Immature natural killer cell (primary cell): ENCODE measurements around the gene PRR14L. TPM values are rescaled to one million over a fixed set of nuclear protein-coding genes. Genes with fewer than 3 reads are reported as not detected.

Source experiments
- DNase-seq, 3 donors: peaks; one replicate each; pipeline ENCODE4 v3.0.0; 2022; ENCODE audit warnings: mixed read lengths in 1 of 3
- H3K27ac Mint-ChIP-seq, 6 donors: one replicate each; pipeline ENCODE4 v1.8.0; 2020; ENCODE audit warnings: mixed read lengths in 6 of 6, mild to moderate bottlenecking in 5 of 6, inconsistent platforms in 4 of 6, moderate library complexity in 3 of 6
- H3K27me3 Mint-ChIP-seq, 3 donors: one replicate each; pipeline ENCODE4 v1.8.0; 2020 to 2021; ENCODE audit warnings: low read depth in 3 of 3, mild to moderate bottlenecking in 3 of 3, mixed read lengths in 3 of 3, moderate library complexity in 3 of 3, inconsistent platforms in 1 of 3
- H3K36me3 Mint-ChIP-seq, 3 donors: one replicate each; pipeline ENCODE4 v1.8.0; 2020; ENCODE audit warnings: mixed read lengths in 3 of 3, inconsistent platforms in 2 of 3, mild to moderate bottlenecking in 2 of 3
- H3K4me1 Mint-ChIP-seq, 2 donors: one replicate each; pipeline ENCODE4 v1.8.0; 2020; ENCODE audit warnings: inconsistent platforms in 2 of 2, mild to moderate bottlenecking in 2 of 2, mixed read lengths in 2 of 2, moderate library complexity in 1 of 2
- H3K4me3 Mint-ChIP-seq, 5 donors: one replicate each; pipeline ENCODE4 v1.8.0; 2020; ENCODE audit warnings: mild to moderate bottlenecking in 5 of 5, mixed read lengths in 5 of 5, inconsistent platforms in 3 of 5, moderate library complexity in 3 of 5
- H3K9me3 Mint-ChIP-seq, 6 donors: one replicate each; pipeline ENCODE4 v1.8.0; 2020; ENCODE audit warnings: mild to moderate bottlenecking in 6 of 6, mixed read lengths in 6 of 6, inconsistent platforms in 4 of 6, moderate library complexity in 3 of 6
- polyA plus RNA-seq, 3 donors: library from polyadenylated mRNA; unstranded; fragments of 300-500 nt; fragmentation: Illumina TruSeq; gene quantifications; one replicate each; pipeline ENCODE4 v1.2.3, GENCODE V29; 2021

The PRR14L gene
- polyA plus RNA-seq, 3 donors from 2014 or later, result 13.7 to 41.7 (median 14.1) TPM

GRCh38 chr22:31659246-31659645 is 90.7 kb downstream of the PRR14L start:
- Mint-ChIP-seq H3K27me3 (peaks cover 6 to 7% (median 7%) of the 10 kb centered on the region in 3 donors), H3K4me1 (peaks cover 21 to 29% of the 10 kb centered on the region in 2 donors), H3K27ac (no peak overlapping the region), H3K9me3 (no peaks in the 10 kb centered on the region), H3K36me3 (peaks cover 0 to 4% (median 0%) of the 10 kb centered on the region in 3 donors), H3K4me3 (no peak overlapping the region)
- no peak for DNase-seq

GRCh38 chr22:31654408-31654807 is 95.5 kb downstream of the PRR14L start:
- H3K4me1 Mint-ChIP-seq, result peaks cover 4 to 17% of the 10 kb centered on the region in 2 donors
- peaks cover 0 to 12% (median 0%) of the 10 kb centered on the region in 3 donors for H3K36me3 Mint-ChIP-seq
- peak overlapping the region in 1 of 6 donors; percentile 4 for H3K27ac Mint-ChIP-seq
- H3K9me3 Mint-ChIP-seq, result no peaks in the 10 kb centered on the region
- peaks cover 0 to 1% (median 0%) of the 10 kb centered on the region in 3 donors for H3K27me3 Mint-ChIP-seq
- DNase-seq, result no peak
- no peak overlapping the region for H3K4me3 Mint-ChIP-seq

GRCh38 chr22:31653944-31654343 is 96.0 kb downstream of the PRR14L start:
- Mint-ChIP-seq H3K27me3 (no peaks in the 10 kb centered on the region), H3K9me3 (no peaks in the 10 kb centered on the region), H3K4me1 (peaks cover 4 to 17% of the 10 kb centered on the region in 2 donors), H3K36me3 (peaks cover 0 to 15% (median 3%) of the 10 kb centered on the region in 3 donors), H3K4me3 (no peak overlapping the region), H3K27ac (peak overlapping the region in 3 of 6 donors; percentile 1 to 65 (median 47))
- no peak for DNase-seq

- Mint-ChIP-seq H3K36me3 (peaks cover 0 to 19% (median 5%) of the 10 kb centered on the region in 3 donors), H3K9me3 (no peaks in the 10 kb centered on the region), H3K4me1 (peaks cover 5 to 16% of the 10 kb centered on the region in 2 donors), H3K27me3 (no peaks in the 10 kb centered on the region), H3K27ac (no peak overlapping the region), H3K4me3 (no peak overlapping the region)
- no peak for DNase-seq
These were observed 96.8 kb downstream of the PRR14L start for GRCh38 chr22:31652911-31653684.

GRCh38 chr22:31652088-31652487 is 97.8 kb downstream of the PRR14L start:
- Mint-ChIP-seq H3K27ac (no peak overlapping the region), H3K4me1 (peaks cover 2 to 11% of the 10 kb centered on the region in 2 donors), H3K9me3 (no peaks in the 10 kb centered on the region), H3K4me3 (no peak overlapping the region), H3K27me3 (no peaks in the 10 kb centered on the region), H3K36me3 (peaks cover 0 to 16% (median 5%) of the 10 kb centered on the region in 3 donors)
- no peak for DNase-seq

GRCh38 chr22:31651664-31652063 is 98.3 kb downstream of the PRR14L start:
- H3K4me3 Mint-ChIP-seq, result no peak overlapping the region
- no peaks in the 10 kb centered on the region for H3K9me3 Mint-ChIP-seq
- peaks cover 2 to 14% of the 10 kb centered on the region in 2 donors for H3K4me1 Mint-ChIP-seq
- no peak for DNase-seq
- H3K36me3 Mint-ChIP-seq, result peaks cover 0 to 16% (median 5%) of the 10 kb centered on the region in 3 donors
- H3K27ac Mint-ChIP-seq, result no peak overlapping the region
- no peaks in the 10 kb centered on the region for H3K27me3 Mint-ChIP-seq

GRCh38 chr22:31650391-31650790 is 99.5 kb downstream of the PRR14L start:
- Mint-ChIP-seq H3K4me1 (peaks cover 6 to 21% of the 10 kb centered on the region in 2 donors), H3K9me3 (no peaks in the 10 kb centered on the region), H3K36me3 (peaks cover 0 to 16% (median 5%) of the 10 kb centered on the region in 3 donors), H3K27me3 (no peaks in the 10 kb centered on the region), H3K4me3 (no peak overlapping the region), H3K27ac (no peak overlapping the region)
- no peak for DNase-seq

- Mint-ChIP-seq H3K4me1 (peaks cover 5 to 11% of the 10 kb centered on the region in 2 donors), H3K36me3 (peaks cover 0 to 11% (median 5%) of the 10 kb centered on the region in 3 donors), H3K27ac (no peak overlapping the region)
These were observed 102.2 kb downstream of the PRR14L start for GRCh38 chr22:31647523-31648320.

GRCh38 chr22:31647066-31647465 is 102.9 kb downstream of the PRR14L start:
- H3K27me3 Mint-ChIP-seq, result no peaks in the 10 kb centered on the region
- H3K27ac Mint-ChIP-seq, result no peak overlapping the region
- peaks cover 0 to 11% (median 5%) of the 10 kb centered on the region in 3 donors for H3K36me3 Mint-ChIP-seq
- no peak overlapping the region for H3K4me3 Mint-ChIP-seq
- H3K4me1 Mint-ChIP-seq, result peaks cover 5 to 11% of the 10 kb centered on the region in 2 donors
- H3K9me3 Mint-ChIP-seq, result no peaks in the 10 kb centered on the region
- DNase-seq, result no peak

More at GRCh38 chr22:31647523-31648320, 102.2 kb downstream of the PRR14L start:
- no peak for DNase-seq
- H3K4me3 Mint-ChIP-seq, result no peak overlapping the region
- no peaks in the 10 kb centered on the region for H3K27me3 Mint-ChIP-seq
- H3K9me3 Mint-ChIP-seq, result no peaks in the 10 kb centered on the region

- peak overlapping the region in 4 of 6 donors; percentile 28 to 77 (median 52) for H3K27ac Mint-ChIP-seq
- H3K36me3 Mint-ChIP-seq, result peaks cover 0 to 11% (median 5%) of the 10 kb centered on the region in 3 donors
- no peaks in the 10 kb centered on the region for H3K27me3 Mint-ChIP-seq
- no peak for DNase-seq
- no peaks in the 10 kb centered on the region for H3K9me3 Mint-ChIP-seq
- H3K4me3 Mint-ChIP-seq, result no peak overlapping the region
- peaks cover 5 to 11% of the 10 kb centered on the region in 2 donors for H3K4me1 Mint-ChIP-seq
These were observed 103.5 kb downstream of the PRR14L start for GRCh38 chr22:31646186-31647019.

- Mint-ChIP-seq H3K9me3 (no peaks in the 10 kb centered on the region), H3K4me3 (peak overlapping the region; percentile 53 to 85 (median 82))
These were observed 110.4 kb downstream of the PRR14L start for GRCh38 chr22:31639436-31640039.

GRCh38 chr22:31637891-31638618 is 111.9 kb downstream of the PRR14L start:
- Mint-ChIP-seq H3K27ac (peak overlapping the region; percentile 84 to 96 (median 93)), H3K36me3 (no peaks in the 10 kb centered on the region), H3K27me3 (no peaks in the 10 kb centered on the region), H3K9me3 (no peaks in the 10 kb centered on the region), H3K4me3 (peak overlapping the region; percentile 82 to 90 (median 85)), H3K4me1 (peaks cover 47 to 51% of the 10 kb centered on the region in 2 donors)
- peak; percentile 58 to 59 (median 58) for DNase-seq

More at GRCh38 chr22:31639436-31640039, 110.4 kb downstream of the PRR14L start:
- H3K4me1 Mint-ChIP-seq, result peaks cover 44 to 45% of the 10 kb centered on the region in 2 donors
- peak overlapping the region; percentile 63 to 95 (median 90) for H3K27ac Mint-ChIP-seq
- DNase-seq, result no peak
- no peaks in the 10 kb centered on the region for H3K36me3 Mint-ChIP-seq
- H3K27me3 Mint-ChIP-seq, result no peaks in the 10 kb centered on the region
